SH-SY5Y (cell line): ENCODE measurements around the gene TOMM6.

ENCODE experiments used
- GATA2 ChIP-seq: IDR thresholded peaks from 2 replicates; pipeline ENCODE4 v1.6.1; 2011; ENCODE audit warnings: mild to moderate bottlenecking, low read depth, low read length
- GATA3 ChIP-seq: IDR thresholded peaks from 2 replicates; pipeline ENCODE4 v1.6.1; 2011; ENCODE audit warnings: low read depth, mild to moderate bottlenecking, low read length, moderate library complexity

Gene TOMM6

DNA sequence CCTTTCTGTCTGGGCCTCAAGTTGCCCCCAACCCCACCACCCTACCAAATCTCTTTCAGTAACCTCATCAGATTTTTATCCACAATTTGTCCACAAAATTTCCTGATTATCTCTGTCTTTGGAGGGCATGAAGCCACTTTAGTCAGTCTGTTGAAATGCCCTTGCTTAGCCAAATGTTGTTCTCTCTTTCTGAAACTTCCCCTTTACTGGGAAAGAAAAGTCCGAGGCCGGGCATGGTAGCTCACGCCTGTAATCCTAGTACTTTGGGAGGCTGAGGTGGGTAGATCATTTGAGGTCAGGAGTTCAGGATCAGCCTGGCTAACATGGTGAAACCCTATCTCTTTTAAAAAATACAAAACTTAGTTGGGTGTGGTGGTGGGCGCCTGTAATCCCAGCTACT is 33.8 kb downstream of the TOMM6 start:
- TF ChIP-seq GATA2 (no peak), GATA3 (no peak)

DNA sequence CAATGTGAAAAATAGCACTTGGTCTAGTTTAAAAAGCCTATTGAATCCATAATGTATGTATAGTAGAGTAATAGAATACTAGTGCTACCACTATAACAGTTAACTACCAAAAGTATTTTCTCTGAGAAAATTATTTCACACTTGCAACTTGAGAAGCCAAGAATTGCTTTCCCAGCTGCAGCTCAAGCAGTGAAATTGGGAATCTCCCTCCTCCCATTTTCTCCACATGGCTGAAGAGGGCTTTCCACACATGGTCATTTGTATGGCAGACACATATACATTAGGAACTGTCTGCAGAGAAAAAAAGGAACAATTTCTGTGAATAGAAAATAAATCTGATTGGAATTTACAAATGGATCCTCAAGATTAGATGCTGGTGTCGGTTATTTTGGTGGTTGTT is 34.5 kb downstream of the TOMM6 start:
- TF ChIP-seq GATA2 (no peak), GATA3 (no peak)

DNA sequence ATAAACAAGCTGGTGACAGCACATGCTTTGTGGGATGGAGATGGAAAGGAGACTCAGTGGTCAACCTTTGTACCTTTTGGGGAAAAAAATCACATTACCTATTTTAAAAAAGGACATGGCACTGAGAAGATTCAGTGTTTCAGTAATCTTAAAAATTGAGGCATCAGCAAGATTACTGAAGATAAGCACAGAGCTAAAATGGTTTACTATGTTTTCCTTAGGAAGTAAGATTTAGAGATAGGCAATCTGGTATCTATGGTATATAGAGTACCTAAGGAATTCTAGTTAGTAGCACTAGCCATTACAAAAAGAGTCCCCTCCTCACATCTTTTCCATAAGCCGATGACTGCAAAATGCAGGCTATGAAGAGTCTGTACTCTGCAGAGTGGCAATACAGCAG is 35.7 kb downstream of the TOMM6 start:
- TF ChIP-seq GATA3 (no peak), GATA2 (no peak)

DNA sequence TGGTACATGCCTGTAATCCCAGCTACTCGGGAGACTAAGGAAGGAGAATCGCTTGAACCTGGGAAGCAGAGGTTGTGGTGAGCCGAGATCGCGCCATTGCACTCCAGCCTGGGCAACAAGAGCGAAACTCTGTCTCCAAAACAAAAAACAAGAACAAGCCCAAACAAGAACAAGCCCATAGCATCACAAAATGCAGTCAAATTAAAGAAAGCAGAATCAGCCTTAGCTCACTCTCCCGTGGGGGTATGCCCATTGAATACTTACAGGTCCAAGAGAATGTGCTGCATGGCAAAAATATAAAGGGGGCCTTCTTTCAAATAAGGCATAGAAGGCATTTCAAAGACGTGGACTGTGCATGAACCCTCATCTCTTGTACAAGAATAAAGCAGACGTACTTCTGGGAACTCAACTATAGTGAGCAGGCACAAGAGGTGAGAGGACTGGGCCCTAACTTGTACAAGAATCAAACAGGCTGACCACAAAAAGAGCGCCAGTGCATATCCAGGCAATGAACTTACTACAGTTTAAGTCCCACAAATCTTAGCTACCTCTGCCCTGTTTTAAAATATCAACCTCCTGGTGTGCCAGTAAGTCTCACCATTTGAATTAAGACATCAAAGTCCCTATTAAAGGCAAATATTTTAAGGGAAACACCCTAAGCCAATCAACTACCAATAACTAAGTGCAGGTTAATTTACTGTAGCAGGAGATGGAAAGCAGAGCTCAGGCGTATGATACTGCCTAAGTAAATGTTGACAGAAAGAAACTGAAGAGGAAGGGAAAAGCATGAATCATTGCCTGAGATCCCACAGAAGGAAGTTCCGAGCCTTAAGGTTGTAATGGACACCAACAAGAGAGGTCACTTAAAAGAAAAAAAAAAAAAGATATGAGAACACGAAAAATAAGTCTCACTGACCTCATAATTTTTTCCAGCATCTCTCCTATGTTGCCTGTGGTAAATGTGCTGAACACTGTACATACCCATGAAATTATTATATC is 37.4 kb downstream of the TOMM6 start:
- TF ChIP-seq GATA2 (no peak), GATA3 (no peak)

DNA sequence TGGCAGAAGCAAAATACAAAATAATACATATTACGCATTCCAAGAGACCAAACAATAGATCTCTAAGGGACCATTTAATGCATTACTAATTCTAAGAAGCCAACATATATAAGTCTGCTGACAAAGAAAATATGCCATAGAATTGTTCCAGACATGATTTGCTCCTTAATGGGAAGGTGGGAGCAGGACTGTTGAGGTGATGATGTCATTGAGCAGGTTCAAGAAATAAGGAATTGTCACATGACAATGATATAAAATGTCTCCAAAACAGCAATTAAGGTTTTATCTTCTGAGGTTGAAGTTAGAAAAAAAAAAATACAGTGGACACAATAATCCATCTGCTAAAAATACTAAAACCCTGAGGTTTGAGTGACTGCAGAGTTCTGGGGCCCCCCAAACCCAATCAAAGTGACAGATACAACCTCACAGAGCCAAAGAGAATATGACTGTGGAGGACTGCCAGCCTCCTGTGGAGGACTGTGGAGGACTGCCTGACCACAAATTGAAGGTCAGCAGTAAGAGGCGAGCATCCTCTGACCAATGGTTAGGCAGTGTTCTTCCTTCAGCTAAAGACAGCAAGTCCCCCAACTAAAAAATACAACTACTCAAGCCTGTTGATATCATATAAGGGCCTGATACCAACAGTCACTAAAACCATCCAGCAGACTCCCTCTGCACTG is 39.0 kb downstream of the TOMM6 start:
- no peak for TF ChIP-seq GATA2
- no peak for TF ChIP-seq GATA3

DNA sequence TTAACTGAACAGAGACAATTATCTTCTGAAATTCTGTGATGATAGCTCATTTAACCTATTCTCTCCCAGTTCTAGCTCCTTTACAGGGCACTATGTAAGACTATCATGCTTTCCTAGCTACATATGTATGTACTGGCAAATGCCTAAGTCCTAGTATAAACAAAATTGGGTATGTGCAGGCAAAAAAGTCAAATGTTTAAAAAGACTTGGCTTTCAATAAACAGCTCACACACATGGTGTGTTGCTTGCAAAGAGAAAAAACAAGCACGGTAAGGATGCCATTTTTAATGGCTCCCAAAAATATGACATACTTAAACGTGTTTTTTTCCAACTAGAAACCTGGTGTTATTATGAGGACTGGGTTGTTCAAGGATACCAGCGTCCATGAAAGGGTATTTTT is 44.8 kb downstream of the TOMM6 start:
- TF ChIP-seq GATA2 (no peak), GATA3 (no peak)

DNA sequence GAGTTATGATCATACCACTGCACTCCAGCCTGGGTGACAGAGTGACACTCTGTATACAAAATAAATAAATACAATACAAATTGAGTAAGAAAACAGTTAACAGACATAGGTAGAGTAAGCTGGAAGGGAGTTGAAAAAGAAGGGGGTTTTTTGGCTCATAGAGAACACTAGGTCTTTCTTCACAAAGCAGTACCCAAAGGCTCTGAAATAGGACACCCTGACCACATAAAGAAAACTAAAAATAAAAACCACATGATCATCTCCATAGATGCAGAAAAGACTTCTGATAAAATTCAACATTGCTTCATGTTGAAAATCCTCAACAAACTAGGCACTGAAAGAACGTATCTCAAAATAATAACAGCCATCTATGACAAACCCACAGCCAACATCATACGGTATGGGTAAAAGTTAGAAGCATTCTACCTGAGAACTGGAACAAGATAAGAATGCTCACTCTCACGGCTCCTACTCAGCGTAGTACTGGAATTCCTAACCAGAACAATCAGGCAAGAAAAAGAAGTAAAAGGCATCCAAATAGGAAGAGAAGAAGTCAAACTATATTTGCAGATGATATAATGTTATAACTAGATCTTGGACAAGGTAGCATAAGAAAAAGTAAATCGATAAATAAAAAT is 48.6 kb downstream of the TOMM6 start:
- no peak for TF ChIP-seq GATA3
- no peak for TF ChIP-seq GATA2

DNA sequence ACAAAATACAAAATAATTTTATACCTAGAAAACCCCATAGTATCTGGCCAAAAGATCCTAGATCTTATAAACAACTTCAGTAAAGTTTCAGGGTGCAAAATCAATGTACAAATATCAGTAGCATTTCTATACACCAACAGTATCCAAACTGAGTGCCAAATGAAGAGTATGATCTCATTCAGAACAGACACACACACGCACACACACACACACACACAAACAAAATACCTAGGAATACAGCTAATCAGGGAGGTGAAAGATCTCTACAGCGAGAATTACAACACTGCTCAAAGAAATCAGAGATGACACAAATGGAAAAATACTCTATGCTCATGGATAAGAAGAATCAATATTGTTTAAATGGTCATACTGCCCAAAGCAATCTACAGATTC is 49.2 kb downstream of the TOMM6 start:
- TF ChIP-seq GATA3: no peak
- no peak for TF ChIP-seq GATA2
